SKM-1 (cell line): ENCODE results near the gene ZFTA.
"Not testable (repeated sequence)": the region's sequence is repeated elsewhere in the genome, so short reads cannot be mapped to it uniquely, and the experiment has no call there.

Source experiments
- DNase-seq: peaks from one replicate; lab custom pipeline; 2025; ENCODE audit not compliant: unreplicated experiment; lab: John Stamatoyannopoulos, UW

The ZFTA gene

GRCh38 chr11:63779039-63779438, 10.5 kb upstream of the ZFTA start:
- DNase-seq = no peak

GRCh38 chr11:63775191-63775590, 6.6 kb upstream of the ZFTA start:
- no peak for DNase-seq

GRCh38 chr11:63771741-63772318, 3.3 kb upstream of the ZFTA start:
- not testable (repeated sequence) for DNase-seq

- DNase-seq = no peak
Observed at GRCh38 chr11:63770763-63771162, 2.2 kb upstream of the ZFTA start.

- no peak for DNase-seq
Observed at GRCh38 chr11:63769714-63770455, 1.3 kb upstream of the ZFTA start.

GRCh38 chr11:63769042-63769713, 603 bp upstream of the ZFTA start:
- DNase-seq = no peak

- DNase-seq = peak; percentile 50
Observed at GRCh38 chr11:63767565-63768236, 874 bp downstream of the ZFTA start.

GRCh38 chr11:63767267-63767564, 1.4 kb downstream of the ZFTA start:
- DNase-seq = no peak

- DNase-seq = no peak
Observed at GRCh38 chr11:63766531-63767235, 1.9 kb downstream of the ZFTA start.

- no peak for DNase-seq
Observed at GRCh38 chr11:63765688-63766241, 2.8 kb downstream of the ZFTA start.

GRCh38 chr11:63764679-63765647, 3.6 kb downstream of the ZFTA start:
- no peak for DNase-seq

GRCh38 chr11:63764340-63764678, 4.3 kb downstream of the ZFTA start:
- no peak for DNase-seq

GRCh38 chr11:63763496-63764339, 4.9 kb downstream of the ZFTA start:
- DNase-seq = no peak

- DNase-seq = no peak
Observed at GRCh38 chr11:63762654-63763495, 5.7 kb downstream of the ZFTA start.

- no peak for DNase-seq
Observed at GRCh38 chr11:63761931-63762653, 6.5 kb downstream of the ZFTA start.

GRCh38 chr11:63761188-63761587, 7.4 kb downstream of the ZFTA start:
- DNase-seq = no peak

- no peak for DNase-seq
Observed at GRCh38 chr11:63760487-63761079, 8.0 kb downstream of the ZFTA start.
